ENCODE measurements around the gene MTHFD1L.
"Not testable (repeated sequence)": the region's sequence is repeated elsewhere in the genome, so short reads cannot be mapped to it uniquely, and the experiment has no call there.

- not testable (repeated sequence) for TF ChIP-seq EZH2phosphoT487, EZH2 (IDR thresholded peaks at IDR 0.05)
- TF ChIP-seq, protein P1, sequence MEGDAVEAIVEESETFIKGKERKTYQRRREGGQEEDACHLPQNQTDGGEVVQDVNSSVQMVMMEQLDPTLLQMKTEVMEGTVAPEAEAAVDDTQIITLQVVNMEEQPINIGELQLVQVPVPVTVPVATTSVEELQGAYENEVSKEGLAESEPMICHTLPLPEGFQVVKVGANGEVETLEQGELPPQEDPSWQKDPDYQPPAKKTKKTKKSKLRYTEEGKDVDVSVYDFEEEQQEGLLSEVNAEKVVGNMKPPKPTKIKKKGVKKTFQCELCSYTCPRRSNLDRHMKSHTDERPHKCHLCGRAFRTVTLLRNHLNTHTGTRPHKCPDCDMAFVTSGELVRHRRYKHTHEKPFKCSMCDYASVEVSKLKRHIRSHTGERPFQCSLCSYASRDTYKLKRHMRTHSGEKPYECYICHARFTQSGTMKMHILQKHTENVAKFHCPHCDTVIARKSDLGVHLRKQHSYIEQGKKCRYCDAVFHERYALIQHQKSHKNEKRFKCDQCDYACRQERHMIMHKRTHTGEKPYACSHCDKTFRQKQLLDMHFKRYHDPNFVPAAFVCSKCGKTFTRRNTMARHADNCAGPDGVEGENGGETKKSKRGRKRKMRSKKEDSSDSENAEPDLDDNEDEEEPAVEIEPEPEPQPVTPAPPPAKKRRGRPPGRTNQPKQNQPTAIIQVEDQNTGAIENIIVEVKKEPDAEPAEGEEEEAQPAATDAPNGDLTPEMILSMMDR (IDR thresholded peaks at IDR 0.05) = not testable (repeated sequence)
These were observed 258.1 kb downstream of the MTHFD1L start for GRCh38 chr6:151123641-151124040.
